Activated CD8-positive, alpha-beta memory T cell treated with anti-CD3 and anti-CD28 coated beads, Interleukin-2, amount 10 ng/mL, durations not matched to agents 7 days and 5 days (primary cell): Measurements from ENCODE around the gene CUEDC1. TPM values are rescaled to one million over a fixed set of nuclear protein-coding genes. Genes with fewer than 3 reads are reported as not detected.

Experiments used
- total RNA-seq, 2 experiments: library from RNA; stranded (reverse); gene quantifications; one replicate each; pipeline ENCODE4 v1.2.3, GENCODE V29; 2021

CUEDC1 gene
- total RNA-seq, 2 experiments from 2014 or later, result not detected

Other genes starting within 250 kb of the CUEDC1 start
- gene CCDC182, start 210.1 kb downstream of the CUEDC1 start, total RNA-seq, result not detected
- gene MRPS23, start 105.4 kb downstream of the CUEDC1 start, total RNA-seq, result 10 to 100 TPM; 39.4 to 49.4 TPM
- 10 to 100 TPM; 33.2 to 37.6 TPM for gene VEZF1, start 32.8 kb upstream of the CUEDC1 start, total RNA-seq
- 100 to 1,000 TPM; 365 to 418 TPM for gene SRSF1, start 51.8 kb upstream of the CUEDC1 start, total RNA-seq
- 10 to 100 TPM; 23.7 to 31.0 TPM for gene DYNLL2, start 128.0 kb upstream of the CUEDC1 start, total RNA-seq
- gene OR4D1, start 193.0 kb upstream of the CUEDC1 start, total RNA-seq, result under 1 TPM; 0.12 to 0.29 TPM
- not detected for gene OR4D2, start 211.6 kb upstream of the CUEDC1 start, total RNA-seq
- gene EPX, start 237.3 kb upstream of the CUEDC1 start, total RNA-seq, result not detected